ENCODE results near the gene SPON1.

GRCh38 chr11:13964771-13965074 lies 2.2 kb downstream of the SPON1 start:
- TF ChIP-seq, protein P1, sequence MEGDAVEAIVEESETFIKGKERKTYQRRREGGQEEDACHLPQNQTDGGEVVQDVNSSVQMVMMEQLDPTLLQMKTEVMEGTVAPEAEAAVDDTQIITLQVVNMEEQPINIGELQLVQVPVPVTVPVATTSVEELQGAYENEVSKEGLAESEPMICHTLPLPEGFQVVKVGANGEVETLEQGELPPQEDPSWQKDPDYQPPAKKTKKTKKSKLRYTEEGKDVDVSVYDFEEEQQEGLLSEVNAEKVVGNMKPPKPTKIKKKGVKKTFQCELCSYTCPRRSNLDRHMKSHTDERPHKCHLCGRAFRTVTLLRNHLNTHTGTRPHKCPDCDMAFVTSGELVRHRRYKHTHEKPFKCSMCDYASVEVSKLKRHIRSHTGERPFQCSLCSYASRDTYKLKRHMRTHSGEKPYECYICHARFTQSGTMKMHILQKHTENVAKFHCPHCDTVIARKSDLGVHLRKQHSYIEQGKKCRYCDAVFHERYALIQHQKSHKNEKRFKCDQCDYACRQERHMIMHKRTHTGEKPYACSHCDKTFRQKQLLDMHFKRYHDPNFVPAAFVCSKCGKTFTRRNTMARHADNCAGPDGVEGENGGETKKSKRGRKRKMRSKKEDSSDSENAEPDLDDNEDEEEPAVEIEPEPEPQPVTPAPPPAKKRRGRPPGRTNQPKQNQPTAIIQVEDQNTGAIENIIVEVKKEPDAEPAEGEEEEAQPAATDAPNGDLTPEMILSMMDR (IDR thresholded peaks at IDR 0.05), result no peak
- TF ChIP-seq ZFX (IDR thresholded peaks at IDR 0.05; ENCODE audit: borderline replicate concordance), result no peak
